Measurements from ENCODE around the gene TSR1.

Gene TSR1

DNA sequence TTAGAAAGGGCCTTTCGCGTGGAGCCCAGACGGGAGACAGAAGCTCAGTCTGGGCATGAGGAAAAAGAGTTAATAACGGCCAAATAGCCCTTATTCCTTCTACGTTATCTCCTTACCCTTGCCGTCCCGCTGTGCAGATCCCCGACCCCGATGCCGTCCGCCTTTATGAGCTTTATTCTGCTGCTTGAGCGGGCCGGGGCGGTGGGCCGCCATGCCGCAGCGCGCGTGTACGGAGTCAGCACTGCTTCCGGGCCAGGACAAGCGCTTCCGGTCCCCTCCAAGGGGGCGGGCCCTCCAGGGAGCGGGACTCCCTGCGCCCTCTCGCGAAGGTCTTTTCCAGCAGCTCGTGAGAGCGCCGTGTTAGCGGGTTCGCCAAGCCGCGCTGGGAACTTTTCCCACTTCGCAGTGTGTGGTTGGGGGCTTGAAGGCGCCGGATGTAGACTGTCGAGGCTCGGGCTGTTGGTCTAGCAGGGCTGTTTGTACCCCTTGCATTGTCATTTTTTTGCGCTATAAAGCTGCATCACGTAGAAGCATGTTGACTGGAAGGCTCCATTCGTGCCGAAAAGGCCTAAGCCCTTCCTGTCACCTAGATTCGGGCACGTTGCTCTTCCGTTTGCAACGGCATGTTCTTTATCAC, at the start of gene TSR1:
TSR1 (minus strand) TSS at position 243 of the 637 bp plus-strand sequence; CDS start at position 213, 30 bp downstream.
- DNase-seq (ENCODE audit: low read depth in 1 of 2, low spot score in 1 of 2) = peak; percentile 73 to 85

- DNase-seq (ENCODE audit: low read depth in 1 of 2, low spot score in 1 of 2) = no peak
Observed at GRCh38 chr17:2385240-2386210, 49.3 kb upstream of the TSR1 start.

- DNase-seq (ENCODE audit: low read depth in 1 of 2, low spot score in 1 of 2) = no peak
Observed at GRCh38 chr17:2384439-2385127, 48.3 kb upstream of the TSR1 start.

- no peak for DNase-seq (ENCODE audit: low read depth in 1 of 2, low spot score in 1 of 2)
Observed at GRCh38 chr17:2383628-2384167, 47.4 kb upstream of the TSR1 start.

DNA sequence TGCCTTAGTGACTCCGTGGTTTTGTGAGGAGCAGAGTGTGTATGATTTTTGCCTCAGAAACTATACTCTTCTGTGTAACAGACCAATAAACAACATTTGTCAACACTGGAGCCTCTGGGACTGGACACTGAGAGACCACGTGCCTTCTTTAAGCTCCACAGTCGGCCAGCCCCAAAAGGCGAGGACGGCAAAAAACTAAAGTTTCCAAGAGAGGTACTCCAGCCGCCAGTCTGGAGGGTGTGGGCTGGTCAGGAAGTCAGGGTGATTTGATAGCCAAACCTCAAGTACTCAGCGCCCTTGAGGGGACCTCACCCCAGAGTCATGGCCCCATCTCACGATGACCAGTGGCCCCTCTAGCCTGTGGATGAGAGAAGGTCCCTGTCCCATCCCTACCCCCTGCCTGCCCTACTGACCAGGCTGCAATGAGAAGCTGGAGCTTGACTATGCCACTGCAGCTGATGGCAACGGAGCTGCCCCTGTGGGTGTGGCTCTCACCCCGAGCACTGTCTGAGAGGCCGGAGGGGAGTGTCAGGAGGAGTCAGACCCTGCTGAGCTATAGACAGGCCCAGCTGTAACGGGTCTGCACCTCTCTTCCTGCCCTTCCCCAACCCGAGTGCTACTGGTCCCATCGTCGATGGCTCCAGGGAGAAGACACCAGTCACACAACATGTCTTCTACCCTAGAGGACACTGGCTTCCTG, 44.8 kb upstream of the TSR1 start:
- DNase-seq (ENCODE audit: low read depth in 1 of 2, low spot score in 1 of 2) = no peak

GRCh38 chr17:2380226-2380922, 44.1 kb upstream of the TSR1 start:
- DNase-seq (ENCODE audit: low read depth in 1 of 2, low spot score in 1 of 2) = no peak

DNA sequence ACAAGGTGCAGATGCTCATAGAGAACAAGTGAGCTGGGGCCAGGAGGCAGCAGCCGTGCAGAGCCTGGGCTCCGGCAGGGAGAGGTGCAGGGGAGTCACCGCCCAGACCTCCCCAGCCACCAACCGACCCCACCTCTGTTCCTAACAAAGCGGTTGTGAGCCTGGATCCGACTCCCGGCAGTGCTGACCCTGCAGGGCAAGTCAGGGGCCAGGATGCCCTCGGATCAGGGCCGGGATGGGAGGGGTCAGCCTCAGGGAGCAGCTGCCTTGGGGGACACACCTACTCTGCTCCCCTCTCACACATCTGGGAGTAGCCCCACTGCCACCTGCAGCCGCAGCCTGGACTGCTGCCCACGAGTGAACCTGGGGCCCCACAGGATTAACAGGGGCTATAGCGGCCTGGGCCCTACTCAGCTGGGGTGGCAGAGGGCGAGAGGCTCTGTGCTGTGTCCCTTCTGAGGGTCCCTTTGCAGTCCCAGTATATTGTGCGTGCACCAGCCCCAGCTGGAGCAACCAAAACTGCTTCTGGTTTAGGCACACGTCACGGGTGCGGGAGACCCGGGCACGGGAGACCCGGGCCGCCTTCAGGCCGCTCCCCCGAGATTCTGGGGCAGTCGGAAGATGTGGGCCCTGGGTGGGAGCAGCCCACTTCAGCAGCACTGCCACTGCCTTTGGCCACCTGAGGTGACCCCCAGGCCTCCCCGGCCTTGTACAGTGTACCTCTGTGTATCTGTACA, 43.4 kb upstream of the TSR1 start:
- no peak for DNase-seq (ENCODE audit: low read depth in 1 of 2, low spot score in 1 of 2)

DNA sequence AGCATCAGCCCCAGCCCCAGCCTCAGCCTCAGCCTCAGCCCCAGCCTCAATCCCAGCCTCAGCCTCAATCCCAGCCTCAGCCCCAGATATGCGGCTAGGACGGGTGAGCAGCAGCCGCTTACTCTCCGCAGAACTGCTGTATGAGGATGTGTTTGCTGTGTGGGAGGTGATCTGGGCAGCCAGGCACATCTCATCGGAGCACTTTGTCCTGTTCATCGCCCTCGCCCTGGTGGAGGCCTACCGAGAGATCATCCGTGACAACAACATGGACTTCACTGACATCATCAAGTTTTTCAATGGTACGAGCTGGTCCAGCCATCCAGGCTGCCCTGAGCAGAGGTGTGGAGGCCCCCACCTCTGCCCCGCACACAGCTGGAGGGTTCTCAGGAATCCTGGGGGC, 42.6 kb upstream of the TSR1 start:
- no peak for DNase-seq (ENCODE audit: low read depth in 1 of 2, low spot score in 1 of 2)

DNA sequence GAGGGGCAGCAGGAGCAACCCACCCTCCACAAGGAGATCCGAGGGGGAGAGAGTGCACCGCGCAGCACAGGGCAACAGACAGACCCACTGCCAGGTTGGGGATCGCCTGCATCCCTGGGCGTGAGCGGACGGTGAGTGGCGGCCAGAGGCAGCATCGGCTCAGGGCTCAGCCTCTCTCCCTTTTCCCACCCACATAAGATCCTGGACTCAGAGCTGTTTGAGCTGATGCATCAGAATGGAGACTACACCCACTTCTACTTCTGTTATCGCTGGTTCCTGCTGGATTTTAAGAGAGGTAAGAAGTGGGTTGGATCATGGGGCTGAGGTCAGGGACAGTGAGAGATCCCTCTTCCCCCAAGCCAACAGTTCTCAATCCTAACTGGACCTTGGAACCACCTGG, 41.4 kb upstream of the TSR1 start:
- DNase-seq (ENCODE audit: low read depth in 1 of 2, low spot score in 1 of 2) = no peak

DNA sequence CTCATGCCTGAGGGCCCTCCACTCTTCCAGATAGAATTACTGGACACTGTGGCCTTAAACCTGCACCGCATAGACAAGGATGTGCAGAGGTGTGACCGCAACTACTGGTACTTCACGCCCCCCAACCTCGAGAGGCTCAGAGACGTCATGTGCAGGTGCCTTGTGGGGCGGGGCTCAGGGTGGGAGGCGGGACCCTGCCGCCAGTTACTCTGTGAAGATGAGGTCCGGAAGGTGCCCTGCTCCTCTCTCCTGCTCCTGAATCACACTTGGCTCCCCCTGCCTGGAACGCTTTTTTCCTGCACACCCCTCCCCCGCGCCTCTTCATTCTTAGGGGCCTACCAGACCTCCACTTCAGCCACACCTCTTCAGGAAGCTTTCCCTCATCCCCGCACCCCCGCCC, 39.9 kb upstream of the TSR1 start:
- DNase-seq (ENCODE audit: low read depth in 1 of 2, low spot score in 1 of 2) = no peak

GRCh38 chr17:2375406-2375805, 39.1 kb upstream of the TSR1 start:
- no peak for DNase-seq (ENCODE audit: low read depth in 1 of 2, low spot score in 1 of 2)

DNA sequence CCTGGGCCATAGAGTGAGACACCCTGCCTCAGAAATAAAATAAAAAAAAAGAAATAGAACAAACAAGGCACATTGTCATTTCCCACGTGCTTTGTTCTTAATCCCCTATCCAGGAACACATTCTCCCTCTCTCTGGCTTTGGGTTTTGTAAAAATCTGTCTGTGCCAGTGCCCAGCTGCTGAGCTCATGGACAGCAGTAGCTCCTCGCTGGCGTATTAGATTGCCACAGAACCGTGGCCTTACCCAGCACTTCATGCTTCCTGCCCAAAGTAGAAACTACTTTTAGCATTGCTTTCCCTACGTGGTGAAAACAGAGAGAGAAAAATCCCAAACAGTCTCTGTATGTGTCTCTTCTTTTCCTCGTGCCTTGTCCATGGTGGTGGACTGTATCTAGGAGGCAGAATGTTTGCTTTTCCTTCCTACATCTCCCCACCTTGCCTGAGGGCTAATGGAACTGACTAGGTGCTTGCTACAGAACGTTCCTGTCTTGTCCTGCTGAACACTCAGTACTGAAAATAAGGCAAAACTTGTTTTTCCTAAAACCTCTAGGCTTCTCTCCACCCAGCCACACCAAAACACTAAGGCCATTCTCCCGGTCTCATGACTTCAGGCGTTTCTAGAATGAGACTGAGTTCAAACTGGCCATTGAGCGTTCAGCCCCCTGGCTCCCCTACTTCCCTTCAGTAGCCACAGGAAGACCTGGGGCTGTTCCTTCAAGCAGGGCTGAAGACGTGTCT, 38.5 kb upstream of the TSR1 start:
- DNase-seq (ENCODE audit: low read depth in 1 of 2, low spot score in 1 of 2) = no peak

DNA sequence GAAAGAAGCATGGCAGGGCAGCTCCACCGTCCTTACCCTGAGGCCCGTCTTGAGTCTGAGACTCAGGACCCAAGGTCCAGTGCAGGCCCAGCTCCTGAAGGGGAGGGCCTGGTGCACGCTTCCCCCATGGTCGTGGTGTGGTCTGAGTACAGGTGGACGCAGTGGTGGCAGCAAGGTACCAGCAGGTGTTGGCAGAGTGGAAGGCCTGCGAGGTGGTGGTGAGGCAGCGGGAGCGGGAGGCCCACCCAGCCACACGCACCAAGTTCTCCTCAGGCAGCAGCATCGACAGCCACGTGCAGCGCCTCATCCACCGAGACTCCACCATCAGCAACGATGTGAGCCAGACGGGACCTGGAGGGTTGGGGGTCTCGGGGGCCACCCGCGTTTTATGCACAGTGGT, 36.9 kb upstream of the TSR1 start:
- DNase-seq (ENCODE audit: low read depth in 1 of 2, low spot score in 1 of 2) = no peak

DNA sequence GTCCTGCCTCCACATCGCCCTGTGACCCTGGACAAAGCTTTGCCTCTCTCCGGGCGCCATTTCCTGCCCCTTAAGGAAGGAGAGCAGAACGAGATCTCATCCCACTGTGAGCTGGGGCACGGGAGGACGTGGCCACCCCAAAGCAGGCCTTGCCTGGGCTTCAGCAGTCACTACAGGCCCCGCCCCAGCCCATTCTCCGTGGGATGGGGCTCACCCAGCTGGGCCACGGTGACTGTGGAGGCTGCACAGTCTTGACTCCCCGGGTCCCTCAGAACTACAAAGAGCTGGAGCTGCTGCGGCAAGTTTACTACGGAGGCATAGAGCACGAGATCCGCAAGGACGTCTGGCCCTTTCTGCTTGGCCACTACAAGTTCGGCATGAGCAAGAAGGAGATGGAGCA, 36.4 kb upstream of the TSR1 start:
- DNase-seq (ENCODE audit: low read depth in 1 of 2, low spot score in 1 of 2) = no peak

GRCh38 chr17:2372180-2372579, 35.9 kb upstream of the TSR1 start:
- no peak for DNase-seq (ENCODE audit: low read depth in 1 of 2, low spot score in 1 of 2)

DNA sequence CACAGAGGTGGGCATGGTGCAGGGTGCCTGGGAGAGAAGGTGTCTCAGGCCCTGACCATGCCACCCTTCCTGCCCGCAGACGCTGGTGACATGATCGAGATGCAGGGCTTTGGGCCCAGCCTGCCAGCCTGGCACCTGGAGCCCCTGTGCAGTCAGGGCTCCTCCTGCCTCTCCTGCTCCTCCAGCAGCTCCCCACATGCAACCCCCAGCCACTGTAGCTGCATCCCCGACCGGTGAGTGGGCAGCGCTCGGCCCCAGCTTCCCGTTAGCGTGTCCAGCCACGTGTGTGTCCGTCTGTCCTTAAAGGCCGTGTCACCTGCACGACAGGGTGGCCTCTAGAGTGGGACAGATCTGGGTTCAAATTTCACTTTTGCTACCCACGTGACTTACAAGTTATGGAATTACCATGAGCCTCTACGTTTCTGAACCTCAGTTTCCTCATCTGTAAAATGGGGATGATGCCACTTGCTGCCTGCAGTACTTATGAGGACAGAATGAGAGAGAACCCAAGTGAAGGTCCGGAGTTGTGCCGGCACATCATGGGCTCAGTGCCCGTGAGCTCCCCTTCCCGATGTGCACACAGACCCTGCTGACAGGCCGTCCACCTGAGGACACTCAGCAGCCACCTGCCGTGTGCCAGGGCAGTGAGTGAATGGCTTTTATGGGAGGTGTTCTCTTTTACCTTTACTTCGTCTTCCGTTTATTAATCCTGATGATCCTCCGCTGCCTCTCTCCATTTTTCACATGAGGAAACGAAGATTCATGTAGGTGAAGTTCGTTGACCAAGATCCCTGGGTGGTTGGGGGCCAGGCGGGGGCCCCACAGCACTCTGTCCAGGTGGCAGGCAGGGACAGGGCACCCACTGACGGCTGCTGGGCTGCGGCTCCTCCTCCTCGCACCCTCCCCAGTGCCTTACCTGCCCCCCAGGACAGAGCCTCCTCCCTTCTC, 35.2 kb upstream of the TSR1 start:
- no peak for DNase-seq (ENCODE audit: low read depth in 1 of 2, low spot score in 1 of 2)

DNA sequence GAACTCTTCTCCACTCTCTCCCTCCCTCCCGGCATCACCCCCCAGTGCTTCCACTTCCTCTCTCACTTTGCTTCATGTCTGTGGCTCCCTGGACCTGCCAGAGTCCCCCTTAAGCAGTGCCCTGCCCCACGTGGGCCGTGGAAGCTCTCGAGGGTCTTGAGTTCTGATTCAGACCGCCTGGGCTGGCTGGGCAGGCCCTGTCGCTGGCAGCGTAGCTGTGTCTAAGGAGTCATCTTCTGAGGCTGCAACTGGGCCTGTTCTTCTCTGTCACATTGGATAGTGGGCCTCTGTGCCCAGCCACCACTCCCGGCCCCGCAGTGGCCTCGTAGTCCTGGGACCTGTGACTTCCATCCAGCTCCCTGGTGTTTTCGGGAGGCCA, 33.9 kb upstream of the TSR1 start:
- no peak for DNase-seq (ENCODE audit: low read depth in 1 of 2, low spot score in 1 of 2)

Data from activated T-helper 1 cell treated with anti-CD3 and anti-CD28 coated beads, Interleukin-2, amount 50 U/mL, for 16 hours (primary cell).